ENCODE data around the gene TCP11L1. TPM values are rescaled to one million over a fixed set of nuclear protein-coding genes. Genes with fewer than 3 reads are reported as not detected.
"Not testable (repeated sequence)": the region's sequence is repeated elsewhere in the genome, so short reads cannot be mapped to it uniquely, and the experiment has no call there.

The TCP11L1 gene
- total RNA-seq, 5 donors from 2014 or later (not counting 1 experiment from before 2014, with no cell fraction given): 12.8 to 20.3 (median 15.1) TPM

DNA sequence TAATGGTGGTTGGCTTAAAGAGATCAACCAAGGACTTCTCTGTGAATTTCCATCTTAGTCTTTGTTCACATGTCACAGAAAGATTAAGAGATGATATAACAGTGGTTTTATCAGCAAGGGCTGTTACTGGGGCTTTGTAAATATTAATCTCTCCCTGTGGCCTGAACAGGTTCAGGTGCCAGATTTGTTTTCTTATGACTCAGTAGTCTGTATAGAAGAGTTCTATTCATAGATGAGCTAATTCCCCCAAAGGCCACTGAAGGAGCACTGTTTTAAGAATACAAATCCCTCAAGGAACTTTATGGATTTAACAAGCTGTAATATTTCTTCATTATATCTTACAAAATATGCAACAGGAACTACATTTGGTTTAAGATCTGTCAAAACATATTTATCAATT, 50.4 kb downstream of the TCP11L1 start:
- Histone ChIP-seq H3K36me3 (ENCODE audit: control insufficient read depth in 2 of 2, extremely low read depth in 1 of 2, insufficient read depth in 1 of 2, low read length in 1 of 2) (peaks cover 0 to 28% of the 10 kb centered on the region in 2 donors), H3K4me1 (ENCODE audit: control insufficient read depth in 1 of 2, extremely low read depth in 1 of 2, insufficient read depth in 2 of 2, low read length in 2 of 2) (no peaks in the 10 kb centered on the region), H3K4me3 (ENCODE audit: control insufficient read depth in 1 of 2, extremely low read depth in 1 of 2, low read length in 1 of 2) (no peak overlapping the region), H3K9me3 (no peaks in the 10 kb centered on the region), H3K27me3 (replicated peaks in 1 of 2; ENCODE audit: control insufficient read depth in 2 of 2, extremely low read depth in 1 of 2, insufficient read depth in 2 of 2, low read length in 1 of 2) (no peaks in the 10 kb centered on the region), H3K27ac (ENCODE audit: low read length) (no peak overlapping the region)
- Mint-ChIP-seq H3K27me3 (no peaks in the 10 kb centered on the region), H3K27ac (peak overlapping the region; percentile 11 to 31), H3K4me3 (no peak overlapping the region), H3K4me1 (no peaks in the 10 kb centered on the region), H3K36me3 (peaks cover 38% of the 10 kb centered on the region), H3K9me3 (no peaks in the 10 kb centered on the region)
- no peak for ATAC-seq (replicated peaks in 1 of 4)
- POLR2A ChIA-PET: interaction anchor here (0.5 to 0.8 kb wide), 2 partner anchors 10 to 1451 kb away, joined by 3 read pairs; no protein-coding TSS in a partner anchor
- CTCF ChIA-PET: no interaction called here
- no peak for DNase-seq

DNA sequence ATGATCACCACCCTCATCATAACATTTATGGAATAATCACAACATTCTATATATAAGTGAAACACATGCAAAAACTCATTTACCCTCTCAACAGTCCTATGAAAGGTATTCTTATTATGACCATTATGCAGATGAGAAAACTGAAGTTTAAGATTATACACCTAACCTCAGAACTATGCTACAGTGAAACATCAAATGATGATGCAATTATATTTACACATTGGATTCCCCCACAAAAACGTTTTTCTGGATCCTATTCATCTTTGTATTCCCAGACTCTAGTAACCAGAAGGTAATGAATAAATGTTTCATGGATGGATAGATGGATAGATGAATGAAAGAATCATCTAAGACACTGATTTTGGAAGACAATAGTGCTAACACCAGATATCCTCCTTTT, 54.8 kb downstream of the TCP11L1 start:
- Histone ChIP-seq H3K27ac (ENCODE audit: low read length) (no peak overlapping the region), H3K27me3 (replicated peaks in 1 of 2; ENCODE audit: control insufficient read depth in 2 of 2, extremely low read depth in 1 of 2, insufficient read depth in 2 of 2, low read length in 1 of 2) (no peaks in the 10 kb centered on the region), H3K4me3 (ENCODE audit: control insufficient read depth in 1 of 2, extremely low read depth in 1 of 2, low read length in 1 of 2) (no peak overlapping the region), H3K4me1 (ENCODE audit: control insufficient read depth in 1 of 2, extremely low read depth in 1 of 2, insufficient read depth in 2 of 2, low read length in 2 of 2) (no peaks in the 10 kb centered on the region), H3K9me3 (no peaks in the 10 kb centered on the region), H3K36me3 (ENCODE audit: control insufficient read depth in 2 of 2, extremely low read depth in 1 of 2, insufficient read depth in 1 of 2, low read length in 1 of 2) (peaks cover 0 to 30% of the 10 kb centered on the region in 2 donors)
- H3K27ac Mint-ChIP-seq: no peak overlapping the region
- POLR2A ChIA-PET: no interaction called here
- H3K4me1 Mint-ChIP-seq: no peaks in the 10 kb centered on the region
- no peaks in the 10 kb centered on the region for H3K27me3 Mint-ChIP-seq
- DNase-seq (no peak), ATAC-seq (replicated peaks in 1 of 4) (no peak)
- WGBS (ENCODE audit: insufficient coverage): no CpG with 5 or more reads among the region's 1 CpG
- CTCF ChIA-PET: interaction anchor here in 1 of 2 donors (0.9 kb wide), 1 partner anchor 16 kb away, joined by 3 read pairs; no protein-coding TSS in a partner anchor
- no peaks in the 10 kb centered on the region for H3K9me3 Mint-ChIP-seq
- H3K36me3 Mint-ChIP-seq: peaks cover 46% of the 10 kb centered on the region
- no peak overlapping the region for H3K4me3 Mint-ChIP-seq

DNA sequence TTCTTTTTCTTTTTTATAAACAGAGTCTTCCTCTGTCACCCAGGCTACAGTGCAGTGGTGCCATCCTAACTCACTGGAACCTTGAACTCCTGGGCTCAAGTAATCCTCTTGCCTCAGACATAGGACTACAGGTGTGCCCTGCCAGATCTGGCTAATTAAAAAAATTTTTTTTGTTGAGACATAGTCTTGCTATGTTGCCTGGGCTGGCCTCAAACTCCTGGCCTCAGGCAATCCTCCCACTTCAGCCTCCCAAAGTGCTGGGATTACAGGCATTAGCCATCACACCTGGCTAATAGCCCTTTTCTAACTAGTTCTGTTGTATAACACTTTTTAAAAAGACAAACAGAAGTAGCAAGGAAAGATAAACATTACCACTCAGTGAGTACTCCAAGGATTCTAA, 64.5 kb downstream of the TCP11L1 start:
- Mint-ChIP-seq H3K9me3 (no peaks in the 10 kb centered on the region), H3K27ac (no peak overlapping the region), H3K4me1 (no peaks in the 10 kb centered on the region), H3K4me3 (no peak overlapping the region), H3K36me3 (peaks cover 48% of the 10 kb centered on the region), H3K27me3 (no peaks in the 10 kb centered on the region)
- Histone ChIP-seq H3K4me3 (ENCODE audit: control insufficient read depth in 1 of 2, extremely low read depth in 1 of 2, low read length in 1 of 2) (no peak overlapping the region), H3K36me3 (ENCODE audit: control insufficient read depth in 2 of 2, extremely low read depth in 1 of 2, insufficient read depth in 1 of 2, low read length in 1 of 2) (peaks cover 0 to 43% of the 10 kb centered on the region in 2 donors), H3K4me1 (ENCODE audit: control insufficient read depth in 1 of 2, extremely low read depth in 1 of 2, insufficient read depth in 2 of 2, low read length in 2 of 2) (no peaks in the 10 kb centered on the region), H3K9me3 (no peaks in the 10 kb centered on the region), H3K27ac (ENCODE audit: low read length) (no peak overlapping the region), H3K27me3 (replicated peaks in 1 of 2; ENCODE audit: control insufficient read depth in 2 of 2, extremely low read depth in 1 of 2, insufficient read depth in 2 of 2, low read length in 1 of 2) (no peaks in the 10 kb centered on the region)
- ChIA-PET POLR2A (no interaction called here), CTCF (interaction anchor here in 1 of 2 donors (0.6 kb wide), 1 partner anchor 1343 kb away, joined by 7 read pairs; no protein-coding TSS in a partner anchor)
- DNase-seq (no peak), ATAC-seq (replicated peaks in 1 of 4) (no peak)

DNA sequence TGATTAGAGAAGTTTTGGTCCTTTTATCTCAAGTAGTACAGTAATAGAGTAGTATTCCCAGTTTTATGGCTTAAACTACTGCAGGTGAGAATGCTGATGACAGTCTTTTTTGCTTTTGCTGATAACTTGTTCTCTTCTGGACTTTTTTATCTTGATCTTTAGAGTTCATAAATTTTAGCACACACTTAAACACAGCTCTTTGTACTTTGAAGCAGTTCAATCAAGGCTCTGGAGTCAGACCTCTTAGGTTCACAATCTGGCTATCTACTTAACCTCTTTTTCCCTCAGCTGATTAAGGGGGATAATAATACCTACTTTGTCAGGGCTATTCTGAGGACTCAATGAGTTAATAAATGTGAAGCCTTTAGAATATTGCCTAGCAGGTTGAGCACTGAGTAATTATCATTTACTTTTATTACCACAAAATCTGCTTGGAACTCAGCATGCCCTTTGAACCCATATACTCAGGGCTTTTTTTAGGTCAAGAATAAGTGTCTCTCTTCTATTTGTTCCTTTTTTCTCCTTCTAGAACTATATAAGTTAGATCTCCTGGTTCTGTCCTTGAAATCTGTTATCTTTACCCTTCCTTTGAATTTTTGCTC, 70.0 kb downstream of the TCP11L1 start:
- DNase-seq (no peak), ATAC-seq (replicated peaks in 1 of 4) (no peak)
- CTCF ChIA-PET: no interaction called here
- no peaks in the 10 kb centered on the region for H3K4me1 Mint-ChIP-seq
- H3K9me3 Mint-ChIP-seq: no peaks in the 10 kb centered on the region
- no peaks in the 10 kb centered on the region for H3K27me3 ChIP-seq (replicated peaks in 1 of 2; ENCODE audit: control insufficient read depth in 2 of 2, extremely low read depth in 1 of 2, insufficient read depth in 2 of 2, low read length in 1 of 2)
- no peak overlapping the region for H3K4me3 Mint-ChIP-seq
- H3K27ac ChIP-seq (ENCODE audit: low read length): no peak overlapping the region
- H3K27ac Mint-ChIP-seq: no peak overlapping the region
- H3K36me3 Mint-ChIP-seq: peaks cover 21% of the 10 kb centered on the region
- no peaks in the 10 kb centered on the region for H3K27me3 Mint-ChIP-seq
- H3K4me3 ChIP-seq (ENCODE audit: control insufficient read depth in 1 of 2, extremely low read depth in 1 of 2, low read length in 1 of 2): no peak overlapping the region
- POLR2A ChIA-PET: no interaction called here
- peaks cover 0 to 9% of the 10 kb centered on the region in 2 donors for H3K36me3 ChIP-seq (ENCODE audit: control insufficient read depth in 2 of 2, extremely low read depth in 1 of 2, insufficient read depth in 1 of 2, low read length in 1 of 2)
- H3K4me1 ChIP-seq (ENCODE audit: control insufficient read depth in 1 of 2, extremely low read depth in 1 of 2, insufficient read depth in 2 of 2, low read length in 2 of 2): no peaks in the 10 kb centered on the region
- no peaks in the 10 kb centered on the region for H3K9me3 ChIP-seq

DNA sequence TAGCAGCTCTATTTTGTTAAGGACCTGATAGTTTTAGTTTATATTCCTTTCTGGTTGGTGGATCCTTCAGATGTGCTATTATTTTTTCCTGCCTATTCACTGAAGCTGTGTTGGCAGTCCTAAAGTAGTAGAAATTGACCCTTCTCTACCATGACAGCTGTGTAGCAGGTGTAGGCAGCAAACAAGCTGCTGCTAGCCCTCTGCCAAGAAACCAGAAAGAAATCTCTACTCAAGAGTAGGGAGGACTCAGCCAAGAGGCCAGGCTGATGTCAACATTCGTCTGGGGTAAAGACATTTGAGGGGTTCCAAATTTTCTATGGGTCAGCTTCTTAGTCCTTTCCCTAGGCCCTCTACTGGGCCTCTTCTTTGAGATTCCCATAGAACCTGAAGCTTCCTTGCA, 70.7 kb downstream of the TCP11L1 start:
- POLR2A ChIA-PET: no interaction called here
- Mint-ChIP-seq H3K27ac (no peak overlapping the region), H3K36me3 (peaks cover 17% of the 10 kb centered on the region), H3K27me3 (no peaks in the 10 kb centered on the region), H3K4me1 (no peaks in the 10 kb centered on the region), H3K4me3 (no peak overlapping the region), H3K9me3 (no peaks in the 10 kb centered on the region)
- H3K4me1 ChIP-seq (ENCODE audit: control insufficient read depth in 1 of 2, extremely low read depth in 1 of 2, insufficient read depth in 2 of 2, low read length in 2 of 2): no peaks in the 10 kb centered on the region
- CTCF ChIA-PET: no interaction called here
- no peaks in the 10 kb centered on the region for H3K9me3 ChIP-seq
- no peaks in the 10 kb centered on the region for H3K27me3 ChIP-seq (replicated peaks in 1 of 2; ENCODE audit: control insufficient read depth in 2 of 2, extremely low read depth in 1 of 2, insufficient read depth in 2 of 2, low read length in 1 of 2)
- no peak overlapping the region for H3K27ac ChIP-seq (ENCODE audit: low read length)
- H3K4me3 ChIP-seq (ENCODE audit: control insufficient read depth in 1 of 2, extremely low read depth in 1 of 2, low read length in 1 of 2): no peak overlapping the region
- H3K36me3 ChIP-seq (ENCODE audit: control insufficient read depth in 2 of 2, extremely low read depth in 1 of 2, insufficient read depth in 1 of 2, low read length in 1 of 2): peaks cover 0 to 3% of the 10 kb centered on the region in 2 donors
- WGBS (ENCODE audit: insufficient coverage): no CpG with 5 or more reads among the region's 1 CpG
- DNase-seq (no peak), ATAC-seq (replicated peaks in 1 of 4) (no peak)

DNA sequence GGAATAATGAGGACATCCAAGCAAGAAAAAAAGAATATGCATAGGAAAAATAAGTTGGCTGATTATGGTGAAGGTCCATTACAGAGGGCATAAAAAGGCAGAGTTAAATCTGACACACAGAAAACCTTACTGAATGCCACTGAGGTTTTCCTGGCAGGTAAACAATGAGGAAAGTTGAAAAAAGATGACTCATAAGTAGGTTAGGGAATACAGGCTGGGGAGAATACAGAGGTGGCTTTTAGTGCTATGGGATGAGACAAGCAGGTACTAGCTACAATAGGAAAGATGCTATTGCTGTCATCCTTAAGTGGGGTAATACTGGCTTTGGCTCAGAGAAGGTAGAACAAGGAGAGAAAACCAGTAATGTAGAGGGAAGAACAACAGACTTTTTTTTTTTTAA, 77.2 kb downstream of the TCP11L1 start:
- DNase-seq (no peak), ATAC-seq (replicated peaks in 1 of 4) (no peak)
- CTCF ChIA-PET: no interaction called here
- Histone ChIP-seq H3K4me3 (ENCODE audit: control insufficient read depth in 1 of 2, extremely low read depth in 1 of 2, low read length in 1 of 2) (no peak overlapping the region), H3K27me3 (replicated peaks in 1 of 2; ENCODE audit: control insufficient read depth in 2 of 2, extremely low read depth in 1 of 2, insufficient read depth in 2 of 2, low read length in 1 of 2) (no peaks in the 10 kb centered on the region), H3K9me3 (no peaks in the 10 kb centered on the region), H3K27ac (ENCODE audit: low read length) (no peak overlapping the region), H3K36me3 (ENCODE audit: control insufficient read depth in 2 of 2, extremely low read depth in 1 of 2, insufficient read depth in 1 of 2, low read length in 1 of 2) (no peaks in the 10 kb centered on the region), H3K4me1 (ENCODE audit: control insufficient read depth in 1 of 2, extremely low read depth in 1 of 2, insufficient read depth in 2 of 2, low read length in 2 of 2) (no peaks in the 10 kb centered on the region)
- no peak overlapping the region for H3K27ac Mint-ChIP-seq
- H3K4me3 Mint-ChIP-seq: no peak overlapping the region
- no peaks in the 10 kb centered on the region for H3K27me3 Mint-ChIP-seq
- POLR2A ChIA-PET: no interaction called here
- H3K4me1 Mint-ChIP-seq: no peaks in the 10 kb centered on the region
- H3K36me3 Mint-ChIP-seq: peaks cover 3% of the 10 kb centered on the region
- H3K9me3 Mint-ChIP-seq: no peaks in the 10 kb centered on the region

DNA sequence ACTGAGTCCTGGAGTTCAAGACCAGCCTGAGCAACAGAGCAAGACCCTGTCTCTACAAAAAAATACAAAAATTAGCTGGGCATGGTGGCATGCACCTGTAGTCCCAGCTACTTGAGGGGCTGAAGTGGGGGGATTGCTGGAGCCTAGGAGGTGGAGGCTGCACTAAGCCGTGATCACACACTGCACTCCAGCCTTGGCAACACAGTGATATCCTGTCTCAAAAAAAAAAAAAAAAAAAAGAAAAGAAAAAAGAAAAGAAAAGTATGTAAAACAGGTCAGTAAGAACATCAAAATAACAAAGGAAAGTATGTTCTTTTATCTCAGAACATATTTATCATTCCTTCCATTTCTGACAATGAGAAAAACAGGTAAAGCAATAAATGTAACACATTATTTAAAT, 83.3 kb downstream of the TCP11L1 start:
- H3K27ac Mint-ChIP-seq; H3K36me3 ChIP-seq (ENCODE audit: control insufficient read depth in 2 of 2, extremely low read depth in 1 of 2, insufficient read depth in 1 of 2, low read length in 1 of 2); H3K4me3 ChIP-seq (ENCODE audit: control insufficient read depth in 1 of 2, extremely low read depth in 1 of 2, low read length in 1 of 2); H3K9me3 Mint-ChIP-seq; H3K27me3 ChIP-seq (replicated peaks in 1 of 2; ENCODE audit: control insufficient read depth in 2 of 2, extremely low read depth in 1 of 2, insufficient read depth in 2 of 2, low read length in 1 of 2); H3K4me1 Mint-ChIP-seq; H3K27ac ChIP-seq (ENCODE audit: low read length); ATAC-seq (replicated peaks in 1 of 4); H3K4me1 ChIP-seq (ENCODE audit: control insufficient read depth in 1 of 2, extremely low read depth in 1 of 2, insufficient read depth in 2 of 2, low read length in 2 of 2); H3K27me3 Mint-ChIP-seq; H3K4me3 Mint-ChIP-seq; H3K9me3 ChIP-seq; CTCF ChIA-PET; DNase-seq: not testable (repeated sequence)
- no CpG with 5 or more reads among the region's 1 CpG for WGBS (ENCODE audit: insufficient coverage)
- POLR2A ChIA-PET: interaction anchor here in 1 of 2 donors (0.5 kb wide), 1 partner anchor 538 kb away, joined by 3 read pairs; no protein-coding TSS in a partner anchor
- peaks cover 17% of the 10 kb centered on the region for H3K36me3 Mint-ChIP-seq

All from T-cell (primary cell).